Measurements from ENCODE around the gene GABRD.

The GABRD gene

GRCh38 chr1:2046174-2046917 lies 27.2 kb downstream of the GABRD start:
- Histone ChIP-seq H3K9me3 (ENCODE audit: control insufficient read depth, low read depth, low read length) (no peaks in the 10 kb centered on the region), H3K27ac (ENCODE audit: low read length) (no peak overlapping the region), H3K36me3 (ENCODE audit: control insufficient read depth, low read depth, low read length) (no peaks in the 10 kb centered on the region), H3K4me3 (ENCODE audit: low read length) (no peak overlapping the region), H3K9ac (ENCODE audit: low read length) (no peak overlapping the region), H3K4me1 (ENCODE audit: control insufficient read depth, low read depth, low read length) (peaks cover 14% of the 10 kb centered on the region), H3K27me3 (ENCODE audit: control insufficient read depth, insufficient read depth, low read length) (peaks cover 34% of the 10 kb centered on the region)

- Histone ChIP-seq H3K4me1 (ENCODE audit: control insufficient read depth, low read depth, low read length) (peaks cover 14% of the 10 kb centered on the region), H3K27ac (ENCODE audit: low read length) (no peak overlapping the region), H3K4me3 (ENCODE audit: low read length) (peak overlapping the region; percentile 34), H3K9me3 (ENCODE audit: control insufficient read depth, low read depth, low read length) (no peaks in the 10 kb centered on the region), H3K36me3 (ENCODE audit: control insufficient read depth, low read depth, low read length) (no peaks in the 10 kb centered on the region), H3K9ac (ENCODE audit: low read length) (no peak overlapping the region), H3K27me3 (ENCODE audit: control insufficient read depth, insufficient read depth, low read length) (peaks cover 42% of the 10 kb centered on the region)
These were observed 28.0 kb downstream of the GABRD start for GRCh38 chr1:2046953-2047748.

DNA sequence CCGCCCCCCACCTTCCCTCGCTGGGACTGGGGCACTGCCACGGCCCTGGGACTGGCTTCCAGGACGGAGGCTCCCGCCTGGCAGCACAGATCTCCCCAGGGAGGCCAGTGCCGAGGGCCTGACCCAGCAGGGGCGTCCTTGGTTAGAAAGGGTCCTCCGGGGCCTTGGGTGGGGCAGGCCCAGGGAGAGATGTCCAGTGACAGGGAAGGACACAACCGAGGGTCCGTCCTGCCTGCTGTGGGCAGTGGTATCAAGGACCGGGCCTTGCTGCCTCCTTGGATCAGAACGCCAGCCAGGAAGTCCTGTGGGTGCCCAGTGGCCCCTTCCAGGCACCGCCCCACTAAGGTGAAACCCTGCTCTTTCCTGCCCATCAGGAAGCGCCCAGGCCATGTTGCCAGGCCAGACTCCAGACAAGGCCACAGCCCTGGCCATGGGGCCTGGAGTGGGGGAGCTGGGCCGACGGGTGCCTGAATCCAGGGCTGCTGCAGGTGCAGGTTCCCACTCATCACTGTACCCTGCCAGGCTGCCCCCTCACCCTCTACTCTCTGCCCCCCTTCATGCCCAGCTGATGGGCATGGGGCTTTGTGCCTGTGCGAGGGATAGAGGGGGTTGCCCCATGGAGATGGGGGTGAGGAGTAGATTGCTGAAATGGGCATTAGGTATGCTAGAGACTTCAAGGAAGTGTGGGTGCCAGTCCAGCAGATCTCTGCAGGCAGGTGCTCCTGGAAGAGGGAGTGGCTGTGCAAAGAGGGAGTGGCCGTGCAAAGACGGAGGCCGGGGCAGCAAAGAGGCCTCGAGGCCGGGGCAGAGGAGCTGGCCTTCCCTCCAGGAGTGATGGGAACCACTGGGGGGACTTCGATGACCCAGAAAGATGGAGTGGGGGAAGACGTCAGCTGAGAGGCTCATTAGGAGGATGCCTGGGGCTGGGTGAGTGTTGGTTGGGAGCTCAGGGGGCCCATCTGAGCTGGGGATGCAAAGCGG lies 28.9 kb downstream of the GABRD start:
- Histone ChIP-seq H3K4me3 (ENCODE audit: low read length) (no peak overlapping the region), H3K9me3 (ENCODE audit: control insufficient read depth, low read depth, low read length) (no peaks in the 10 kb centered on the region), H3K36me3 (ENCODE audit: control insufficient read depth, low read depth, low read length) (no peaks in the 10 kb centered on the region), H3K4me1 (ENCODE audit: control insufficient read depth, low read depth, low read length) (peaks cover 14% of the 10 kb centered on the region), H3K9ac (ENCODE audit: low read length) (no peak overlapping the region), H3K27ac (ENCODE audit: low read length) (no peak overlapping the region), H3K27me3 (ENCODE audit: control insufficient read depth, insufficient read depth, low read length) (peaks cover 44% of the 10 kb centered on the region)

DNA sequence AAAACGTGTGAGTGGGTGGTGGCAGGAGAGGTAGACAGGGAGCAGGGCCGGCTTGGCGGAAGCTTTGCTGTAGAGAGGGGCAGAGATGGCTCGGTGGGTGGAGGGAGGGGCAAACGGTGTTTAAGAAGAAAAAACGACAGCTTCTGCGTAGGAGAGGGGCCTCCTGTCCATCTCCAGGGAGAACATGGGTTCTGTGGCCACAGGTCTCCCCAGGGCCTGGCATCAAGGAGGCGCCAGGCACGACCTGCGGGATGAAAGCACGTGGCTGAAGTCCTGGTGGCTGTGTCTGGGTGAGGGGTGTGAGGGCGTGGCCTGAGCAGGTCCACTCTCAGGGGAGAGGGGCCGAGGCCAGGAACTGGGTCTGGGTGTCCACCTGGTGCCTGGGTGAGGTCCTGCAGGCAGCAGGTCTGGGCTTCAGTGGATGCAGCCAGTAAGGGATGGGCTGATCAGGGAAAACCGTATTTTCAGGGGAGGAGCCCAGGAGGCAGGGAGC lies 30.1 kb downstream of the GABRD start:
- Histone ChIP-seq H3K36me3 (ENCODE audit: control insufficient read depth, low read depth, low read length) (no peaks in the 10 kb centered on the region), H3K27ac (ENCODE audit: low read length) (no peak overlapping the region), H3K9ac (ENCODE audit: low read length) (peak overlapping the region; percentile 84), H3K4me1 (ENCODE audit: control insufficient read depth, low read depth, low read length) (peaks cover 14% of the 10 kb centered on the region), H3K27me3 (ENCODE audit: control insufficient read depth, insufficient read depth, low read length) (peaks cover 44% of the 10 kb centered on the region), H3K4me3 (ENCODE audit: low read length) (peak overlapping the region; percentile 81), H3K9me3 (ENCODE audit: control insufficient read depth, low read depth, low read length) (no peaks in the 10 kb centered on the region)

DNA sequence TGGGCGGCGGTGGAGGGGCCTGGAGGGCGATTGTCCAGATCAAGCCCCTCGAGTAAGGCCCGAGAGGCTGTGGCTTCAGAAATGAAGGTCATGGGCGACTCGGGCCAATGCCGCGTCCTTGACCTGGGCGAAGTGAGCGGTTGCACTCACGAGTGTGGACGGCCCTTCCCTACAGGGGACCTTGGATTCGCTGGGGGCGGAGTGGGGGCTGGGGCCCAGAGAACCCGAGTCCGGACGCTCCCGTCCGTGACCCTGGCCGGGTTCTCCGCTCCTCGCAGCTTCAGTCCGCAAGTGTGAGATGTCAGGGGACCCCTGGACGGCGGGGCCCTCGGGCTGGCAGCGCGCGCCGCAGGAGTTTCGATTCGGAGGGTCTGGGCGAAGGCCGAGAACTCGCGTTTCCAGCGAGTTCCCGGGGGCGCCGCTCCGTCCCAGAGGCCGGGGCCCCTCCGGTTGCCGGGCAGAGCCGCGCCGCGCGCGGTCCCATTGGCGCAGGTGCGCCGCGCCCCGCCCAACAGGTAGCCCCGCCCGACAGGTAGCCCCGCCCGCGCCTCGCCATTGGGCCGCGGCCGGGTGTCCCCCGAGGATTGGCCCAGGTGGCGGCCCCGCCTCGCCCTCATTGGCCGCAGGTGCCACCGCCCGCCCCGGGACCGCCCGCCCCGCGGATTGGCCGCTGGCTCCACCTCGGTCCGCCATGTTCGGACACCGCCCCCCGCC lies 30.7 kb downstream of the GABRD start, which contains the start of gene PRKCZ:
Gene PRKCZ, plus strand, starts transcription at position 694 of the 714 bp plus-strand sequence. CDS start 220 bp downstream, outside the sequence.
- peaks cover 14% of the 10 kb centered on the region for H3K4me1 ChIP-seq (ENCODE audit: control insufficient read depth, low read depth, low read length)
- no peaks in the 10 kb centered on the region for H3K9me3 ChIP-seq (ENCODE audit: control insufficient read depth, low read depth, low read length)
- peak within 1 kb of the TSS; percentile 84 for H3K9ac ChIP-seq (ENCODE audit: low read length)
- peaks cover 44% of the 10 kb centered on the region for H3K27me3 ChIP-seq (ENCODE audit: control insufficient read depth, insufficient read depth, low read length)
- H3K36me3 ChIP-seq (ENCODE audit: control insufficient read depth, low read depth, low read length) = no peaks in the 10 kb centered on the region
- H3K4me3 ChIP-seq (ENCODE audit: low read length) = peak within 1 kb of the TSS; percentile 81
- peak within 1 kb of the TSS; percentile 39 for H3K27ac ChIP-seq (ENCODE audit: low read length)

DNA sequence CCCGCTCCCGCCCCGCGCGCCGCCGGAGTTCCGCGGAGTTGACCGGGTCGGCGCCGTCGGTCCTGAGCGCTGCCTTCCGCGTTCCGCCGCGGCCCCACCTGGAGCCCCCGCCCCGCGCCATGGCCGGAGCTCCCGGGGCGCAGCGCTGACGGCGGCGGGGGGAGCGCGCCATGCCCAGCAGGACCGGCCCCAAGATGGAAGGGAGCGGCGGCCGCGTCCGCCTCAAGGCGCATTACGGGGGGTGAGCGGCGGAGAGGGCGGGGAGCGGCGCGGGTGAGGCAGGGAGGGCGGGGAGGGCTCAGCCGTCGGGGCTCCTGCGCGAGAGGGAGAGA lies 31.3 kb downstream of the GABRD start:
- H3K27ac ChIP-seq (ENCODE audit: low read length) = no peak overlapping the region
- H3K4me3 ChIP-seq (ENCODE audit: low read length) = peak overlapping the region; percentile 73
- H3K9ac ChIP-seq (ENCODE audit: low read length) = peak overlapping the region; percentile 28
- H3K9me3 ChIP-seq (ENCODE audit: control insufficient read depth, low read depth, low read length) = no peaks in the 10 kb centered on the region
- H3K4me1 ChIP-seq (ENCODE audit: control insufficient read depth, low read depth, low read length) = peaks cover 14% of the 10 kb centered on the region
- peaks cover 39% of the 10 kb centered on the region for H3K27me3 ChIP-seq (ENCODE audit: control insufficient read depth, insufficient read depth, low read length)
- no peaks in the 10 kb centered on the region for H3K36me3 ChIP-seq (ENCODE audit: control insufficient read depth, low read depth, low read length)

GRCh38 chr1:2050793-2051682 lies 31.9 kb downstream of the GABRD start:
- Histone ChIP-seq H3K4me1 (ENCODE audit: control insufficient read depth, low read depth, low read length) (peaks cover 14% of the 10 kb centered on the region), H3K27ac (ENCODE audit: low read length) (no peak overlapping the region), H3K9me3 (ENCODE audit: control insufficient read depth, low read depth, low read length) (no peaks in the 10 kb centered on the region), H3K27me3 (ENCODE audit: control insufficient read depth, insufficient read depth, low read length) (peaks cover 33% of the 10 kb centered on the region), H3K9ac (ENCODE audit: low read length) (peak overlapping the region; percentile 28), H3K36me3 (ENCODE audit: control insufficient read depth, low read depth, low read length) (no peaks in the 10 kb centered on the region), H3K4me3 (ENCODE audit: low read length) (peak overlapping the region; percentile 73)

- H3K4me3 ChIP-seq (ENCODE audit: low read length) = no peak overlapping the region
- peaks cover 10% of the 10 kb centered on the region for H3K4me1 ChIP-seq (ENCODE audit: control insufficient read depth, low read depth, low read length)
- H3K9me3 ChIP-seq (ENCODE audit: control insufficient read depth, low read depth, low read length) = no peaks in the 10 kb centered on the region
- peaks cover 3% of the 10 kb centered on the region for H3K36me3 ChIP-seq (ENCODE audit: control insufficient read depth, low read depth, low read length)
- no peak overlapping the region for H3K27ac ChIP-seq (ENCODE audit: low read length)
- no peak overlapping the region for H3K9ac ChIP-seq (ENCODE audit: low read length)
- peaks cover 32% of the 10 kb centered on the region for H3K27me3 ChIP-seq (ENCODE audit: control insufficient read depth, insufficient read depth, low read length)
These were observed 33.0 kb downstream of the GABRD start for GRCh38 chr1:2052054-2052679.

DNA sequence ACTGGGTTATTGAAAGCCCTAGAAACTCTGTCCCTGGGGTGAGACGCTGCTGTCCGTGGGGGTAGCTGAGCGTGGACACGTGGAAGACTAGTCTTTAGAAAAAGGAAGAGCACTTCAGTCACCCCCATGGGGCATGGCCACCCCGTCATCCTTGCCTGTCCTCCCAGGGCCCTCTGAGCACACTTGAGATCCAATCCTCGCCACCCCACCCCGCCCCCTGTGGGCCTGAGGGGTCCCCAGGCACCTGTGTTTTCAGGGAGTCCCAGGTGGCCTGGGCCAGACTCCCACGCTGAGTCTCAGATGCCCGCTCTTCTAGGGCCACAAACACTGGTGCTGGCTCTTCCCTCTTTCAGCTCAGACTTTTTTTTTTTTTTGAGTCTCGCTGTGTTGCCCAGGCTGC lies 33.6 kb downstream of the GABRD start:
- H3K9ac ChIP-seq (ENCODE audit: low read length) = no peak overlapping the region
- H3K27me3 ChIP-seq (ENCODE audit: control insufficient read depth, insufficient read depth, low read length) = peaks cover 31% of the 10 kb centered on the region
- peaks cover 5% of the 10 kb centered on the region for H3K4me1 ChIP-seq (ENCODE audit: control insufficient read depth, low read depth, low read length)
- H3K27ac ChIP-seq (ENCODE audit: low read length) = no peak overlapping the region
- no peaks in the 10 kb centered on the region for H3K9me3 ChIP-seq (ENCODE audit: control insufficient read depth, low read depth, low read length)
- peaks cover 3% of the 10 kb centered on the region for H3K36me3 ChIP-seq (ENCODE audit: control insufficient read depth, low read depth, low read length)
- no peak overlapping the region for H3K4me3 ChIP-seq (ENCODE audit: low read length)

DNA sequence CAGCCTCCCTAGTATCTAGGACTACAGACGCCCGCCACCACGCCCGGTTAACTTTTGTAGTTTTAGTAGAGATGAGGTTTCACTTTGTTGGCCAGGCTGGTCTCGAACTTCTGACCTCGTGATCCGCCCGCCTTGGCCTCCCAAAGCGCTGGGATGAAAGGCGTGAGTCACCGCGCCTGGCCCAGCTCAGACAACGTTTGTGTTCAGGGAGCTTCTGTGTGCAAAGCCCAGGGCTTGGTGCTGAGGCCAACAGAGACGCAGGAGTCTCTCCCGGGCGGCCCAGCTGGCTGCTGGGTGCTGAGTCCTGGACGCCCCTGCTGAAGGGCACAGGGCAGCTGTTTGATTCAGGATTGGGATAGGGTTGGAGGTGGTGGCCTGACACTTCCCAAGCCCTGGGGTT lies 34.1 kb downstream of the GABRD start:
- Histone ChIP-seq H3K27ac (ENCODE audit: low read length) (no peak overlapping the region), H3K4me3 (ENCODE audit: low read length) (no peak overlapping the region)

More for the DNA sequence above, 34.1 kb downstream of the GABRD start:
- no peaks in the 10 kb centered on the region for H3K9me3 ChIP-seq (ENCODE audit: control insufficient read depth, low read depth, low read length)
- H3K4me1 ChIP-seq (ENCODE audit: control insufficient read depth, low read depth, low read length) = peaks cover 1% of the 10 kb centered on the region
- H3K36me3 ChIP-seq (ENCODE audit: control insufficient read depth, low read depth, low read length) = peaks cover 3% of the 10 kb centered on the region
- H3K27me3 ChIP-seq (ENCODE audit: control insufficient read depth, insufficient read depth, low read length) = peaks cover 27% of the 10 kb centered on the region
- no peak overlapping the region for H3K9ac ChIP-seq (ENCODE audit: low read length)

Data from iPS-18a (cell line).